Hepatocyte (in vitro differentiated cells): ENCODE measurements around the gene DYDC2.

Source experiments
- CTCF ChIP-seq: fragments of 200-600 bp; sonication (generic); IDR thresholded peaks from 2 replicates; pipeline ENCODE4 v1.5.1; 2016; ENCODE audit warnings: antibody characterized with exemption, mild to moderate bottlenecking; ENCODE audit not compliant: poor library complexity
- EZH2 ChIP-seq: fragments of 200-600 bp; sonication (generic); IDR thresholded peaks from 2 replicates; pipeline ENCODE4 v1.6.1; 2016; ENCODE audit warnings: antibody characterized with exemption, mild to moderate bottlenecking, borderline replicate concordance

GRCh38 chr10:80412486-80412885, 55.9 kb downstream of the DYDC2 start:
- TF ChIP-seq CTCF (no peak), EZH2 (no peak)
